GM19193 (cell line): ENCODE data around the gene SSRP1.

Experiments
- POLR2A ChIP-seq: IDR thresholded peaks from 4 replicates; pipeline ENCODE4 v1.6.1; 2011; ENCODE audit not compliant: insufficient read depth, insufficient read length; ENCODE audit errors: extremely low read depth

SSRP1 gene

DNA sequence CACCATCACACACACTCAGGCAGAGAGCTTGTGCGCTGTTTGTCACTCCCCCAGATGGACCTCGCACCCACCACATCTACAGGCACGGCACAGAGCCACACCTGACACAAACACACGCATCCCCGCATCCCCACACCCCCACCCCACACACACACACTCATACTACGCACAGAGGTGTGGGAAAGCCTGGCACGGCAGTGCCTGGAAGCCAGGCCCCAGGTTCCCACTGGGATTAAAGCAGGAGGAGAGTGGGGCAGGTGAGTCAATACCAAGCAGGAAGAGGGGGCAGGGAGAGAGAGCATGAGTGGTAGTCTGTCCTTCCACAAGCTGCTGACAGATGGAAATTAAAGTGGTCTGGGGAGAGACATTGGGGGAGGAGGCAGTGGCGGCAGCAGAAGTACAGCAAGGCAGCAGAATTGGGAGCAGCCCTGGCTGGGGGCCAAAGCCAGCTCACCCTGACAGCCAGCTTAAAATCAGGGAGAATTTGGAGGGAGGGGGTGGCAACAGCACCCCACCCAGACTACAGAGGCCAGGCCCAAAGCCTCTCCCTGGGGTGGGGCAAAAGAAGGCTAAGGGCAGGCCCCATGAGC, 31.6 kb downstream of the SSRP1 start:
- no peak for TF ChIP-seq POLR2A

GRCh38 chr11:57303280-57303989, 32.3 kb downstream of the SSRP1 start:
- TF ChIP-seq POLR2A, result no peak

- TF ChIP-seq POLR2A, result no peak
Observed at GRCh38 chr11:57302489-57302888, 33.2 kb downstream of the SSRP1 start.

- TF ChIP-seq POLR2A, result no peak
Observed at GRCh38 chr11:57301711-57302423, 33.8 kb downstream of the SSRP1 start.

GRCh38 chr11:57300785-57301184, 34.9 kb downstream of the SSRP1 start:
- TF ChIP-seq POLR2A, result no peak

- no peak for TF ChIP-seq POLR2A
Observed at GRCh38 chr11:57299150-57299737, 36.4 kb downstream of the SSRP1 start.

GRCh38 chr11:57297221-57297620, 38.5 kb downstream of the SSRP1 start:
- TF ChIP-seq POLR2A, result no peak

DNA sequence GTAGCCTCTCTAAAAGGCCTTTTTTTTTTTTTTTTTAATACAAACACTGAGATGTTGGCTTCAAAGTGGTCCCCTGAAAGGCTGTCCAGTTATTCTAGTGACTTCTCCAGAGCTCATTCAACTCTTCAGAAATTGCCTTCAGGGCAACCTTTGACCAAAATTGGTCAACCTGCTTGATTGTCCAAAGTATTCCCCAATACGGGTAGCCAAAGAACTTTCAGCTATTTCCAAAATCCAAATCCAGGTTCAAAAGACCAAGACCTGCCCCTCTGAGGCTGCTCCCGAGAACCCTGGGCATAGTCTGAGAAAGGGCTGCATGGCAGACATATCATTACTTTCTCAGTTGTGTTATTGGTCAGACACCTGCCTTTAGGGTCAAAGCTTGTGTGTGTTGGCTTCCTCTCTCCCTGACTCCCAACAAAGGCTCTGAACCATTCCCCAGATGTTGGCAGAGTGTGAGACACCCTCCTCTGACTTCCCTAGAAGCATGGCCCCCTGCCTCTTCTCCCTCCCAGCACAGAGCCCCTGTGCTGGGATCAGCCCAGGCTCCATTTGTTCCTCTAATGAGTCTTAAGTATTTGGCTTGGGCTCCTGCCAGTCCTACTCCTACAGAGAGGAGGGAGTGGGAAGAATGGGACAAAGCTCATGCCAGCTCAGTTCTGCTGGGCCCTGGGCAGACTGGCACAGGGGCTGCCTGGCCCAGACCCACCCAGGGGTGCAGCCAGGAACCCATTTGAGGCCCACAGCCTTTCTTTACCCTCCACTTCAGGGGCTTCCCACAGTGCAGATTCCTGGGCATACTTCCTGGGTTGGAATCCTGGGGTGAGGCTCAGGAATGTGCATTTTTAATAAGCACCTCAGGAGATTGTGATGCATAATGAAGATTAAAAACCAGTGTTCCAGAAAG, 41.2 kb downstream of the SSRP1 start:
- TF ChIP-seq POLR2A, result no peak

- TF ChIP-seq POLR2A, result no peak
Observed at GRCh38 chr11:57290288-57290687, 45.4 kb downstream of the SSRP1 start.

GRCh38 chr11:57288771-57289579, 46.7 kb downstream of the SSRP1 start:
- no peak for TF ChIP-seq POLR2A

GRCh38 chr11:57287884-57288283, 47.8 kb downstream of the SSRP1 start:
- TF ChIP-seq POLR2A, result no peak

- no peak for TF ChIP-seq POLR2A
Observed at GRCh38 chr11:57283231-57283990, 52.3 kb downstream of the SSRP1 start.

DNA sequence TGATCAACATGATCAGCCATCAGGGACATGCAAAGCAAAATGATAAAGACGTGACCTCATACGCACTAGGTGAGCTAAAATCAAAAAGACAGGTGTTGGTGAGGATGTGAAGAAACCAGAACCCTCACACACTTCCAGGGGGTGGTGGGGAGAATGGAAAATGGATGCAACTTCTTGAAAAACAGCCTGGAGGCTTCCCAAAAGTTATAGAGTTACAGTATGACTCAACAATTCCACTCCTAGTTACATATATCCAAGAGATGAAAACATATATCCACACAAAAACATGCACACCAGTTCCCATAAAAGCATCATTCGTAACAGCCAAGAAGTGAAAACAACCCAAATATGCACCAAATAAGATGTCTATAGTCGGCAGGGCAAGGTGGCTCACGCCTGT, 56.6 kb downstream of the SSRP1 start:
- TF ChIP-seq POLR2A, result no peak

- no peak for TF ChIP-seq POLR2A
Observed at GRCh38 chr11:57278721-57279095, 57.0 kb downstream of the SSRP1 start.
